NB4 (cell line): ENCODE results near the gene ZSCAN26.

Source experiments
- CTCF ChIP-seq: IDR thresholded peaks from one replicate; pipeline ENCODE4 v1.5.1; 2012; ENCODE audit warnings: low read depth, low read length
- MAX ChIP-seq: IDR thresholded peaks from 2 replicates; pipeline ENCODE4 v1.6.1; 2011; ENCODE audit warnings: low read depth, low read length
- POLR2A ChIP-seq: IDR thresholded peaks from 2 replicates; pipeline ENCODE4 v1.6.1; 2011; ENCODE audit warnings: mild to moderate bottlenecking; ENCODE audit not compliant: insufficient read length; ENCODE audit errors: extremely low read depth

- TF ChIP-seq MAX (no peak), CTCF (no peak), POLR2A (no peak)
Observed at GRCh38 chr6:28224131-28225055, 42.5 kb upstream of the ZSCAN26 start.
